Measurements from ENCODE around the gene GRK5. TPM values are rescaled to one million over a fixed set of nuclear protein-coding genes. Genes with fewer than 3 reads are reported as not detected.
A peak's percentile ranks its signal among the peaks of the same experiment; 100 is the strongest.
"Not testable (repeated sequence)": the region's sequence is repeated elsewhere in the genome, so short reads cannot be mapped to it uniquely, and the experiment has no call there.

Gene GRK5
- total RNA-seq, 2 donors from 2014 or later, result 11.1 to 16.2 TPM

GRCh38 chr10:119455609-119456434 lies 248.5 kb downstream of the GRK5 start:
- DNase-seq (ENCODE audit: low spot score), result peak; percentile 44
- Mint-ChIP-seq H3K27ac (no peak overlapping the region), H3K4me1 (ENCODE audit: low read depth in 2 of 2) (peaks cover 0 to 2% of the 10 kb centered on the region in 2 donors), H3K36me3 (no peaks in the 10 kb centered on the region), H3K27me3 (no peaks in the 10 kb centered on the region), H3K4me3 (no peak overlapping the region), H3K9me3 (no peaks in the 10 kb centered on the region)
- no peak for ATAC-seq

- ATAC-seq (no peak), DNase-seq (ENCODE audit: low spot score) (peak; percentile 31)
- no peaks in the 10 kb centered on the region for H3K36me3 Mint-ChIP-seq
- no peaks in the 10 kb centered on the region for H3K27me3 Mint-ChIP-seq
- no peaks in the 10 kb centered on the region for H3K9me3 Mint-ChIP-seq
- H3K4me1 Mint-ChIP-seq (ENCODE audit: low read depth in 2 of 2), result peaks cover 0 to 2% of the 10 kb centered on the region in 2 donors
- no peak overlapping the region for H3K27ac Mint-ChIP-seq
- H3K4me3 Mint-ChIP-seq, result no peak overlapping the region
Measured at GRCh38 chr10:119456435-119456810, 249.1 kb downstream of the GRK5 start.

GRCh38 chr10:119457966-119458766 lies 250.8 kb downstream of the GRK5 start:
- no peak for ATAC-seq
- Mint-ChIP-seq H3K36me3 (no peaks in the 10 kb centered on the region), H3K4me3 (no peak overlapping the region), H3K27me3 (peaks cover 0 to 5% of the 10 kb centered on the region in 2 donors), H3K4me1 (ENCODE audit: low read depth in 2 of 2) (peaks cover 0 to 2% of the 10 kb centered on the region in 2 donors), H3K9me3 (no peaks in the 10 kb centered on the region), H3K27ac (no peak overlapping the region)
- DNase-seq (ENCODE audit: low spot score), result no peak

GRCh38 chr10:119459681-119460340 lies 252.4 kb downstream of the GRK5 start:
- Mint-ChIP-seq H3K4me1 (ENCODE audit: low read depth in 2 of 2) (peaks cover 0 to 2% of the 10 kb centered on the region in 2 donors), H3K27me3 (peaks cover 0 to 5% of the 10 kb centered on the region in 2 donors), H3K9me3 (peaks cover under 1% of the 10 kb centered on the region), H3K27ac (no peak overlapping the region), H3K4me3 (no peak overlapping the region), H3K36me3 (no peaks in the 10 kb centered on the region)
- DNase-seq (ENCODE audit: low spot score) (peak; percentile 47), ATAC-seq (no peak)

GRCh38 chr10:119460369-119461195 lies 253.2 kb downstream of the GRK5 start:
- DNase-seq (ENCODE audit: low spot score) (peak; percentile 49), ATAC-seq (no peak)
- Mint-ChIP-seq H3K9me3 (peaks cover 2% of the 10 kb centered on the region), H3K4me1 (ENCODE audit: low read depth in 2 of 2) (peaks cover 0 to 2% of the 10 kb centered on the region in 2 donors), H3K27ac (no peak overlapping the region), H3K36me3 (no peaks in the 10 kb centered on the region), H3K27me3 (peaks cover 0 to 11% of the 10 kb centered on the region in 2 donors), H3K4me3 (no peak overlapping the region)

DNA sequence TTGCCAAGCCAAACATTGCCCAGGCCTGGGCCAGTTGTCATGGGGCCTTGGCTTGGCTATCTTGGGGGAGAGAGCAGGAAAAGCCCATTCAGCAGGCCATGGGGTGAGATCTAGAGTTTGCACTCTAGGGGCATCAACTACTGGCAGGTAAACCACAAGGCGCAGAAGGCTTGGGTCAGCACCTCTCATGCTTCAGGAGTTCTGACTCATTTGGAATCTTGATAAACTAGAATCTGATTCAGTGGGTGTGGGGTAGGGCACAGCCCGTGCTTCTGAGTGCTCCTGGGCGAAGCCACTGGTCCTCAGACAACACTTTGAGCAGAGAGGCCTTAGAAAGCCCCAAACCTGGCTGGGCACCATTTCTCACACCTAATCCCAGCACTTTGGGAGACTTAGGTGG lies 254.0 kb downstream of the GRK5 start:
- Mint-ChIP-seq H3K4me1 (ENCODE audit: low read depth in 2 of 2) (peaks cover 2 to 4% of the 10 kb centered on the region in 2 donors), H3K27me3 (peaks cover 0 to 11% of the 10 kb centered on the region in 2 donors), H3K27ac (no peak overlapping the region), H3K9me3 (peaks cover 2% of the 10 kb centered on the region), H3K4me3 (no peak overlapping the region), H3K36me3 (no peaks in the 10 kb centered on the region)
- ATAC-seq (peak in 1 of 2 donors; percentile 21), DNase-seq (ENCODE audit: low spot score) (no peak)

DNA sequence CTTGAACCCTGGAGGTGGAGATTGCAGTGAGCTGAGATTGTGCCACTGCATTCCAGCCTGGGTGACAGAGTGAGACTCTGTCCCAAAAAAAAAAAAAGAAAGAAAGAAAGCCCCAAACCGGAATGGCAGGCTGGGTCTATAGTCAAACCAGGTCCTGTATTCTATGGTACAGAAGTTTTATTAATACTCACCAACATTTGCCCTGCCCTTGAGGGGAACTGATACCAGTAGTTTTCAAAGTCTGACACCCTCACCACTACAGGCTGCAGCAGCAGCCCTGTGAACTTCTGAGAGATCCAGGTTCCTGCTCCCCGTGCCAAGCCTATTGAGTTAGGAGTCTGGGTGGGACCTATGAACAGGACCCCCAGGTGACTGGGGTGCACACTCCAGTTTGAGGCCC lies 254.6 kb downstream of the GRK5 start:
- Mint-ChIP-seq H3K4me1 (ENCODE audit: low read depth in 2 of 2) (peaks cover 3 to 9% of the 10 kb centered on the region in 2 donors), H3K9me3 (peaks cover 2% of the 10 kb centered on the region), H3K36me3 (no peaks in the 10 kb centered on the region), H3K27ac (no peak overlapping the region), H3K27me3 (peaks cover 0 to 11% of the 10 kb centered on the region in 2 donors), H3K4me3 (no peak overlapping the region)
- DNase-seq (ENCODE audit: low spot score) (no peak), ATAC-seq (no peak)

GRCh38 chr10:119462773-119463172 lies 255.4 kb downstream of the GRK5 start:
- Mint-ChIP-seq H3K4me1 (ENCODE audit: low read depth in 2 of 2) (peaks cover 3 to 11% of the 10 kb centered on the region in 2 donors), H3K9me3 (peaks cover 2% of the 10 kb centered on the region), H3K27me3 (peaks cover 0 to 11% of the 10 kb centered on the region in 2 donors), H3K27ac (no peak overlapping the region), H3K36me3 (no peaks in the 10 kb centered on the region), H3K4me3 (no peak overlapping the region)
- DNase-seq (ENCODE audit: low spot score) (no peak), ATAC-seq (no peak)

DNA sequence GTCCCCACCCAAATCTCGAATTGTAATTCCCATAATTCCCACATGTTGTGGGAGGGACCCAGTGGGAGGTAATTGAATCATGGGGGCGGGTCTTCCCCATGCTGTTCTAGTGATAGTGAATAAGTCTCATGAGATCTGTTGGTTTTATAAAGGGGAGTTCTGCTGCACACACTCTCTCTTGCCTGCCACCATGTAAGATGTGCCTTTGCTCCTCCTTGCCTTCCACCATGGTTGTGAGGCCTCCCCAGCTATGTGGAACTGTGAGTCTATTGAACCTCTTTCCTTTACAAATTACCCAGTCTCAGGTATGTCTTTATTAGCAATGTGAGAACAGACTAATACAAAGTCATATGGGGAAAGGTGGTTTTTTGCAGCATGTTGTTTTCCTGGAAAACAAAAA lies 255.8 kb downstream of the GRK5 start:
- peaks cover 0 to 11% of the 10 kb centered on the region in 2 donors for H3K27me3 Mint-ChIP-seq

DNA sequence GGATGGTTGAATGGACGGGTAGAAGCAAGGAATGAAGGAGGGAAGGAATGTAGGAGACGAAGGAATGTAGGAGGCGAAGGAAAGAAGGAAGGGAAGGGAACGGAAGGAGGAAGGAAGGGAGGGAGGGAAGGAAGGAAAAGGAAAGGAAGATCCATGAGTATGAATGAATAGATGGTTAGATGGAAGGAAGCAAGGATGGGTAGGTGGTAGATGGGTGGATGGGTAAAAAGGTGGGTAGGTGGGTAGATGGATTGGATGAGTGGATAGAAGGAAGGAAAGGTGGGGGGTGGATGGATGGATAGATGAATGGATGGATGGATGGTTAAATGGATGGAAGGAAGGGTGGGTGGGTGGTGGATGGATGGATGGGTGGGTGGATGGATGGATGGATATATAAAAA lies 257.7 kb downstream of the GRK5 start:
- no peaks in the 10 kb centered on the region for H3K36me3 Mint-ChIP-seq
- no peak overlapping the region for H3K4me3 Mint-ChIP-seq
- ATAC-seq, result no peak

More for the DNA sequence above, 255.8 kb downstream of the GRK5 start:
- not testable (repeated sequence) for H3K4me3 Mint-ChIP-seq; ATAC-seq; H3K9me3 Mint-ChIP-seq; DNase-seq (ENCODE audit: low spot score); H3K36me3 Mint-ChIP-seq; H3K27ac Mint-ChIP-seq
- H3K4me1 Mint-ChIP-seq (ENCODE audit: low read depth in 2 of 2), result peaks cover 3 to 11% of the 10 kb centered on the region in 2 donors

DNA sequence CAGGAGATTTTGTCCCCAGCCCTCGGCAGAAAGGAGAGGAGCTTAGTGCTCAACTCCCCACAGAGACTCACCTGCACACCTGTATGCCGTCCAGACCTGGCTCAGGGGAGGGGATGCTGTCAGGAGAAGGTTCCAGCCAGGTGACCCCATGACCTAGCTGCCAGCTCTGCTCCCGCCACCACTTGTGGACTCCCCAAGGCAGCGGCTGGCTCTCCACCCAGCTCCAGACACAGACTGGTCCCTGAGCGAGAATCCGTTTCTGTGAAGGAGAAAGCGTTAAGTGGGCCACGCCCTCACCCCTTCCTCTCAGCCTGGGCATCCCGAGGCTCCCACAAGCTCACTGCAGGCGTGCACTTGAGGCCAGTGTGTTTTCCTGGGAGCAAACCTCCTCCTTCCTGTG lies 258.7 kb downstream of the GRK5 start:
- DNase-seq (ENCODE audit: low spot score), result no peak
- H3K4me1 Mint-ChIP-seq (ENCODE audit: low read depth in 2 of 2), result peaks cover 3 to 9% of the 10 kb centered on the region in 2 donors
- no peak overlapping the region for H3K4me3 Mint-ChIP-seq
- H3K27ac Mint-ChIP-seq, result no peak overlapping the region
- ATAC-seq, result no peak
- H3K27me3 Mint-ChIP-seq, result peaks cover 0 to 11% of the 10 kb centered on the region in 2 donors
- H3K9me3 Mint-ChIP-seq, result peaks cover 2% of the 10 kb centered on the region
- H3K36me3 Mint-ChIP-seq, result no peaks in the 10 kb centered on the region

More for the DNA sequence above, 257.7 kb downstream of the GRK5 start:
- Mint-ChIP-seq H3K27me3 (peaks cover 0 to 11% of the 10 kb centered on the region in 2 donors), H3K9me3 (peaks cover 2% of the 10 kb centered on the region), H3K27ac (no peak overlapping the region), H3K4me1 (ENCODE audit: low read depth in 2 of 2) (peaks cover 3 to 11% of the 10 kb centered on the region in 2 donors)
- DNase-seq (ENCODE audit: low spot score), result no peak

GRCh38 chr10:119466655-119467054 lies 259.3 kb downstream of the GRK5 start:
- H3K9me3 Mint-ChIP-seq, result peaks cover 2% of the 10 kb centered on the region
- ATAC-seq, result peak; percentile 81 to 83
- no peak overlapping the region for H3K4me3 Mint-ChIP-seq
- H3K36me3 Mint-ChIP-seq, result no peaks in the 10 kb centered on the region
- peaks cover 0 to 11% of the 10 kb centered on the region in 2 donors for H3K27me3 Mint-ChIP-seq
- no peak for DNase-seq (ENCODE audit: low spot score)
- H3K4me1 Mint-ChIP-seq (ENCODE audit: low read depth in 2 of 2), result peaks cover 3 to 9% of the 10 kb centered on the region in 2 donors
- H3K27ac Mint-ChIP-seq, result no peak overlapping the region

All from natural killer cell treated with Interleukin-12 subunit alpha and Interleukin-12 subunit beta and Interleukin-15 and Interleukin-18, amount 100 ng/mL, for 72 hours (primary cell).